Rectal smooth muscle tissue (tissue), 1 donor: ENCODE results near the gene LGALS3BP.

Experiments used
- H3K27ac ChIP-seq: one replicate; pipeline ENCODE4 v1.7.0; 2013; ENCODE audit warnings: low read depth, low read length, inconsistent platforms
- H3K27me3 ChIP-seq: one replicate; pipeline ENCODE4 v1.7.0; 2013; ENCODE audit warnings: low read length; ENCODE audit not compliant: control insufficient read depth, insufficient read depth
- H3K36me3 ChIP-seq: one replicate; pipeline ENCODE4 v1.7.0; 2013; ENCODE audit warnings: low read length; ENCODE audit not compliant: control insufficient read depth, insufficient read depth
- H3K4me1 ChIP-seq: one replicate; pipeline ENCODE4 v1.7.0; 2013; ENCODE audit warnings: low read length; ENCODE audit not compliant: control insufficient read depth, insufficient read depth
- H3K4me3 ChIP-seq: one replicate; pipeline ENCODE4 v1.7.0; 2013; ENCODE audit warnings: low read length
- H3K9ac ChIP-seq: one replicate; pipeline ENCODE4 v1.7.0; 2013; ENCODE audit warnings: low read length

Gene LGALS3BP

GRCh38 chr17:78939615-78940014 lies 40.1 kb downstream of the LGALS3BP start:
- Histone ChIP-seq H3K9ac (no peak overlapping the region), H3K27me3 (no peaks in the 10 kb centered on the region), H3K4me1 (peaks cover 13% of the 10 kb centered on the region), H3K36me3 (no peaks in the 10 kb centered on the region), H3K27ac (no peak overlapping the region), H3K4me3 (no peak overlapping the region)

GRCh38 chr17:78937561-78937960 lies 42.2 kb downstream of the LGALS3BP start:
- H3K27me3 ChIP-seq, result no peaks in the 10 kb centered on the region
- no peak overlapping the region for H3K4me3 ChIP-seq
- no peaks in the 10 kb centered on the region for H3K36me3 ChIP-seq
- H3K9ac ChIP-seq, result no peak overlapping the region
- no peak overlapping the region for H3K27ac ChIP-seq
- peaks cover 25% of the 10 kb centered on the region for H3K4me1 ChIP-seq

- Histone ChIP-seq H3K36me3 (no peaks in the 10 kb centered on the region), H3K27ac (peak overlapping the region; percentile 95), H3K27me3 (no peaks in the 10 kb centered on the region), H3K4me1 (peaks cover 25% of the 10 kb centered on the region), H3K4me3 (no peak overlapping the region), H3K9ac (no peak overlapping the region)
These were observed 44.1 kb downstream of the LGALS3BP start for GRCh38 chr17:78935419-78936323.

- Histone ChIP-seq H3K27ac (peak overlapping the region; percentile 95), H3K4me1 (peaks cover 25% of the 10 kb centered on the region), H3K9ac (peak overlapping the region; percentile 5), H3K36me3 (no peaks in the 10 kb centered on the region), H3K27me3 (no peaks in the 10 kb centered on the region), H3K4me3 (peak overlapping the region; percentile 42)
These were observed 44.9 kb downstream of the LGALS3BP start for GRCh38 chr17:78934681-78935418.

- no peaks in the 10 kb centered on the region for H3K36me3 ChIP-seq
- H3K4me3 ChIP-seq, result peak overlapping the region; percentile 42
- peak overlapping the region; percentile 95 for H3K27ac ChIP-seq
- H3K9ac ChIP-seq, result peak overlapping the region; percentile 5
- no peaks in the 10 kb centered on the region for H3K27me3 ChIP-seq
- H3K4me1 ChIP-seq, result peaks cover 25% of the 10 kb centered on the region
These were observed 45.7 kb downstream of the LGALS3BP start for GRCh38 chr17:78933959-78934568.

GRCh38 chr17:78933025-78933958 lies 46.4 kb downstream of the LGALS3BP start:
- Histone ChIP-seq H3K4me3 (peak overlapping the region; percentile 42), H3K27me3 (no peaks in the 10 kb centered on the region), H3K4me1 (peaks cover 25% of the 10 kb centered on the region), H3K27ac (peak overlapping the region; percentile 95), H3K36me3 (no peaks in the 10 kb centered on the region), H3K9ac (no peak overlapping the region)

GRCh38 chr17:78929908-78930775 lies 49.6 kb downstream of the LGALS3BP start:
- H3K9ac ChIP-seq, result no peak overlapping the region
- no peaks in the 10 kb centered on the region for H3K27me3 ChIP-seq
- no peak overlapping the region for H3K27ac ChIP-seq
- no peak overlapping the region for H3K4me3 ChIP-seq
- no peaks in the 10 kb centered on the region for H3K36me3 ChIP-seq
- peaks cover 17% of the 10 kb centered on the region for H3K4me1 ChIP-seq

GRCh38 chr17:78925662-78926555 lies 53.8 kb downstream of the LGALS3BP start:
- Histone ChIP-seq H3K27ac (peak overlapping the region; percentile 99), H3K4me3 (peak overlapping the region; percentile 63), H3K9ac (peak overlapping the region; percentile 56), H3K4me1 (peaks cover 17% of the 10 kb centered on the region), H3K36me3 (no peaks in the 10 kb centered on the region), H3K27me3 (no peaks in the 10 kb centered on the region)

- Histone ChIP-seq H3K27ac (peak within 1 kb of the TSS; percentile 99), H3K9ac (peak within 1 kb of the TSS; percentile 56), H3K4me1 (peaks cover 23% of the 10 kb centered on the region), H3K27me3 (no peaks in the 10 kb centered on the region), H3K4me3 (peak within 1 kb of the TSS; percentile 78), H3K36me3 (no peaks in the 10 kb centered on the region)
These were observed 54.5 kb downstream of the LGALS3BP start, which contains the start of gene TIMP2 for GRCh38 chr17:78925234-78925633. Gene TIMP2 (minus strand): TSS chr17:78925387. CDS start chr17:78925088, 299 bp downstream.

- peak overlapping the region; percentile 99 for H3K27ac ChIP-seq
- H3K27me3 ChIP-seq, result no peaks in the 10 kb centered on the region
- peaks cover 28% of the 10 kb centered on the region for H3K4me1 ChIP-seq
- no peaks in the 10 kb centered on the region for H3K36me3 ChIP-seq
- peak overlapping the region; percentile 45 for H3K9ac ChIP-seq
- peak overlapping the region; percentile 78 for H3K4me3 ChIP-seq
These were observed 55.1 kb downstream of the LGALS3BP start for GRCh38 chr17:78924481-78925151.
